Upper lobe of left lung (tissue), 6 donors: Measurements from ENCODE around the gene MAP3K13. TPM values are rescaled to one million over a fixed set of nuclear protein-coding genes. Genes with fewer than 3 reads are reported as not detected.

Experiments used
- ATAC-seq, 2 donors: fragments of 200-7000 bp; cut with Tn5 transposase; one replicate each; pipeline ENCODE4 v1.9.1; 2022; ENCODE audit warnings: mild to moderate bottlenecking in 2 of 2, moderate library complexity in 2 of 2; ENCODE audit not compliant: low FRiP score in 2 of 2
- DNase-seq, 2 donors: peaks; one replicate each; pipeline ENCODE4 v3.0.0-alpha.2; 2019 to 2020
- H3K27ac ChIP-seq, 4 donors: fragments of 200-600 bp; sonication (generic); one replicate each; pipeline ENCODE4 v1.5.1; 2016 to 2019
- H3K27me3 ChIP-seq, 4 donors: fragments of 200-600 bp; sonication (generic); one replicate each; pipeline ENCODE4 v1.5.1; 2017 to 2019
- H3K36me3 ChIP-seq, 4 donors: fragments of 200-600 bp; sonication (generic); one replicate each; pipeline ENCODE4 v1.5.1; 2016 to 2019
- H3K4me1 ChIP-seq, 4 donors: fragments of 200-600 bp; sonication (generic); one replicate each; pipeline ENCODE4 v1.5.1; 2018 to 2019
- H3K4me3 ChIP-seq, 4 donors: fragments of 200-600 bp; sonication (generic); one replicate each; pipeline ENCODE4 v1.5.1; 2017 to 2019; ENCODE audit warnings: mild to moderate bottlenecking in 2 of 4, moderate library complexity in 1 of 4
- H3K9me3 ChIP-seq, 4 donors: fragments of 200-600 bp; sonication (generic); one replicate each; pipeline ENCODE4 v1.5.1; 2018 to 2019
- CTCF ChIP-seq, 6 experiments: fragments of 450-650 bp in 4 of 6; fragments of 200-600 bp in 2 of 6; sonication (generic) in 2 of 6; IDR thresholded peaks; one replicate each; pipeline ENCODE4 v1.5.1; 2016 to 2019; ENCODE audit warnings: antibody characterized with exemption in 6 of 6
- EP300 ChIP-seq, 4 donors: sonication (generic); formaldehyde crosslinking; IDR thresholded peaks; one replicate each; pipeline ENCODE4 v1.5.1; 2017; ENCODE audit warnings: antibody characterized with exemption in 4 of 4, control low read depth in 2 of 4
- POLR2A ChIP-seq, 4 donors: fragments of 450-650 bp; IDR thresholded peaks; one replicate each; pipeline ENCODE4 v1.5.1; 2016 to 2017; ENCODE audit warnings: antibody characterized with exemption in 4 of 4, mild to moderate bottlenecking in 2 of 4
- POLR2AphosphoS5 ChIP-seq, 2 donors: sonication (generic); formaldehyde crosslinking; IDR thresholded peaks; one replicate each; pipeline ENCODE4 v1.5.1; 2017; ENCODE audit warnings: antibody characterized with exemption in 2 of 2
- WGBS, 2 donors: methylation state at CpG; one replicate each; pipeline ENCODE4 v1.1.5; 2017 to 2018; 5-methylcytosine and 5-hydroxymethylcytosine counted together
- total RNA-seq, 6 donors: library from RNA; depleted of rRNA in 4 of 6; stranded (reverse); fragments of >200 nt in 4 of 6; gene quantifications; one replicate each; pipeline versions ENCODE4 v1.1.0 to v1.2.1, GENCODE V29; 2016 to 2021
- donor health status: DM: no; HTN: no; CAD: no; lungs with moderate emphysema.
- donor health status: DM: no; HTN: yes; CAD: no; lungs with severe emphysema.

Gene MAP3K13
- total RNA-seq, 6 donors from 2014 or later: 25.3 to 41.4 (median 31.2) TPM

GRCh38 chr3:185504636-185505035 is 141.7 kb downstream of the MAP3K13 start:
- peaks cover 0 to 6% (median 0%) of the 10 kb centered on the region in 4 donors for H3K36me3 ChIP-seq
- H3K4me3 ChIP-seq: no peak overlapping the region
- 51 to 54% methylated on average over 3 of the region's 3 CpGs for WGBS, 2 donors
- no peaks in the 10 kb centered on the region for H3K27me3 ChIP-seq
- TF ChIP-seq EP300 (IDR thresholded peaks at IDR 0.05): no peak
- TF ChIP-seq POLR2AphosphoS5 (IDR thresholded peaks at IDR 0.05): no peak
- H3K4me1 ChIP-seq: peaks cover 0 to under 1% (median 0%) of the 10 kb centered on the region in 4 donors
- ATAC-seq: no peak
- no peaks in the 10 kb centered on the region for H3K9me3 ChIP-seq
- DNase-seq: peak in 1 of 2 donors; percentile 24
- H3K27ac ChIP-seq: peak overlapping the region in 1 of 4 donors; percentile 15

GRCh38 chr3:185507883-185508282 is 144.9 kb downstream of the MAP3K13 start:
- no peaks in the 10 kb centered on the region for H3K27me3 ChIP-seq
- 47 to 62% methylated on average over 6 of the region's 6 CpGs for WGBS, 2 donors
- no peaks in the 10 kb centered on the region for H3K9me3 ChIP-seq
- no peaks in the 10 kb centered on the region for H3K4me1 ChIP-seq
- no peak for DNase-seq
- no peak overlapping the region for H3K4me3 ChIP-seq
- TF ChIP-seq CTCF (IDR thresholded peaks at IDR 0.05) (no peak), POLR2A (IDR thresholded peaks at IDR 0.05) (no peak), POLR2AphosphoS5 (IDR thresholded peaks at IDR 0.05) (no peak), EP300 (IDR thresholded peaks at IDR 0.05) (no peak)
- no peak for ATAC-seq
- peaks cover 0 to 19% (median 0%) of the 10 kb centered on the region in 4 donors for H3K36me3 ChIP-seq
- H3K27ac ChIP-seq: no peak overlapping the region

DNA sequence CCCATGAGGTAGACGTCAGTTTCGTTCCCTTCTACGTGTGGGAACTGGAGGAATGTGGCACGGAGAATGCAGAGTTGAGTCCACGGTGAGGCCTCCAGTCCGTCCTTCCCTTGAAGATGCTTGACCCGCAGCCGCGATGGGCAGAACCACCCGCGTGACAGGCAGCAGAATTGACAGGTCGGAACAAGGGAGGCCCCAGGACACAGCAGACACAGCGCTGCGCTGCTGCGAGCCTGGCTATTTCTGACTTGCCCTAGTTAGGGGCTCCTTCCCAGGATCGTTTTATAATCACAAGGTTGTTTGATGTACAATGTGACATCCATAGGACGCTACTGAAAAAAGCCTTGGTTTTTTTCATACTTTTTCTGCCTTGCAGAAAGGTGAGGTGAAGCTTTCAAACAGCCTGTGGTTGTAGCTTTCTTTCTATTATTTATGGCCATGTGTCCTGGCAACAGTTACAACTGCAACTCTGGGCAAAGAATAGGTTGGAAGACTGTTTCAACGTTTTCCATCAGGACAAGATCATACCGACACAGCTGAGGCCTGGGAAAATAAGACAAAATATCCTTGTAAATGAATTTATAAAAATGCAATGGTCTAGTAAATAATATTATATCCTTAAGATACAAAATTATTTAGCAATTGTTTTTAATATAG is 145.5 kb downstream of the MAP3K13 start:
- ATAC-seq: peak in 1 of 2 donors; percentile 32
- Histone ChIP-seq H3K27ac (no peak overlapping the region), H3K4me1 (no peaks in the 10 kb centered on the region), H3K36me3 (peaks cover 0 to 19% (median 0%) of the 10 kb centered on the region in 4 donors), H3K9me3 (no peaks in the 10 kb centered on the region), H3K27me3 (no peaks in the 10 kb centered on the region), H3K4me3 (no peak overlapping the region)
- WGBS, 2 donors: 75 to 86% methylated on average over 11 to 19 of the region's 19 CpGs
- DNase-seq: peak in 1 of 2 donors; percentile 51
- TF ChIP-seq POLR2AphosphoS5 (IDR thresholded peaks at IDR 0.05): no peak

GRCh38 chr3:185511711-185512110 is 148.8 kb downstream of the MAP3K13 start:
- no peak for DNase-seq
- no peak for ATAC-seq

DNA sequence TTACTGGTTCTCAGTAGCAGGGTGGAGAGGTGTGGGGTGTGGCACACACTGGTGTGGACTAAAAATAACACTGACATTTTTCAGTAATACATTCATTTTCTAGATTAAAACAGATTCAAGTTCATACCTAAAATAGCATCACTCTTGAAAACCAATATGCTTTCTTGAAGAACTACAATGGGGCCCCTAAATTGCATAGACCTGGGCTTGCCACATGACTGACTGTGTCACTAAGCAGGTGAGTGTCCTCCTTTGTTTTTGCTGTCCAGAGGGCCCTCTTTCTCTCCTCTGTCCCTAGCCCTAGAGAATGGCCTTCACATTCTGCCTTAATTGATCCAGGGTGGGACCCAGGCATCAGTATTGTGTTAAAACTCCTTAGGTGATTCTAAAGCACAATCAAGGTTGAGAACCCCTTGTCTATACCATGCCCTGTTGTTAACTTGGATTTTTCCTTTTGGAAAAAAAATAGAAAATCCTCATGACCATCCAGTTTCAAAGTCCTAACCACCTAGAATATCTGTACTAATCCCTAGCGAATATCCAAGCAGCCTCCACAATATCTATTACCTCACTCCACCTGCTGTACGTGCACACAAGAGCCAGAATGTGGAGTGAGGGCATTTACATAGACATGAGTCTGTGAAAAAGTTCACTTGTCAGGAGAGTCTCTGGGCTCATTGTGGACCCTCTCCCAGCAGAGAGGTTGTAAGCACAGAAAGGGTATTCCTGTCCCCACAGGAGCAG is 154.6 kb downstream of the MAP3K13 start:
- no peak overlapping the region for H3K4me3 ChIP-seq
- H3K9me3 ChIP-seq: no peaks in the 10 kb centered on the region
- no peak for DNase-seq
- H3K36me3 ChIP-seq: peaks cover 0 to 8% (median 5%) of the 10 kb centered on the region in 4 donors
- H3K27me3 ChIP-seq: no peaks in the 10 kb centered on the region
- no peaks in the 10 kb centered on the region for H3K4me1 ChIP-seq
- no peak overlapping the region for H3K27ac ChIP-seq
- 87 to 91% methylated on average over 2 of the region's 2 CpGs for WGBS, 2 donors
- ATAC-seq: no peak
- TF ChIP-seq CTCF (IDR thresholded peaks at IDR 0.05): no peak
- TF ChIP-seq POLR2AphosphoS5 (IDR thresholded peaks at IDR 0.05): no peak
- no peak for TF ChIP-seq EP300 (IDR thresholded peaks at IDR 0.05)
- no peak for TF ChIP-seq POLR2A (IDR thresholded peaks at IDR 0.05)

More at GRCh38 chr3:185511711-185512110, 148.8 kb downstream of the MAP3K13 start:
- H3K4me1 ChIP-seq: no peaks in the 10 kb centered on the region
- peaks cover 0 to 28% (median 3%) of the 10 kb centered on the region in 4 donors for H3K36me3 ChIP-seq
- H3K4me3 ChIP-seq: no peak overlapping the region
- no peaks in the 10 kb centered on the region for H3K9me3 ChIP-seq
- no peaks in the 10 kb centered on the region for H3K27me3 ChIP-seq
- 93 to 99% methylated on average over 4 of the region's 4 CpGs for WGBS, 2 donors
- no peak overlapping the region for H3K27ac ChIP-seq
- no peak for TF ChIP-seq POLR2A (IDR thresholded peaks at IDR 0.05)
- no peak for TF ChIP-seq POLR2AphosphoS5 (IDR thresholded peaks at IDR 0.05)
- TF ChIP-seq EP300 (IDR thresholded peaks at IDR 0.05): no peak
- no peak for TF ChIP-seq CTCF (IDR thresholded peaks at IDR 0.05)
